HuH-7.5 (cell line): ENCODE results near the gene FAM120B.

Experiments used
- DNase-seq: peaks from one replicate; pipeline ENCODE4 v3.0.0; 2011; ENCODE audit warnings: low spot score

FAM120B gene

GRCh38 chr6:170444056-170444591 is 137.6 kb downstream of the FAM120B start:
- DNase-seq = no peak

GRCh38 chr6:170444811-170445211 is 138.3 kb downstream of the FAM120B start:
- no peak for DNase-seq

DNA sequence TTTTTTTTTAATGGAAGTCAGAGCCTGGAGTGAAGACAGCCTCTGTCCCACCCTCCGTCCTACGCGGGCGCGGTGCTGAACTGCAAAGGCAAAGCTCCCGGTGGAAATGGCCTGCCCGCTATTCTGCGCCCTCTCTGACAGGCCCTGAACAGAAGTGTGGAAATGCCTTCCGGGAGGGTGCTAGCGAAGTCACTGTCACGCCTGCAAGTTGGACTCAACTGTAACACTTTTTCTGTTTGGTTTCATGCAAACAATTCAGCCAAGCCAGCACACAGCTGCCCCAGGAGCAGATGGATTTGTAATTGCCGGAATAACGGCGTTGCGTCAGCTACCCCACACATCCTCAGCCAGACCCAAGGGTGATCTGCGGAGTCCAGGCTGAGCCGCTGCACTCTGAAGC is 138.9 kb downstream of the FAM120B start:
- DNase-seq = no peak

DNA sequence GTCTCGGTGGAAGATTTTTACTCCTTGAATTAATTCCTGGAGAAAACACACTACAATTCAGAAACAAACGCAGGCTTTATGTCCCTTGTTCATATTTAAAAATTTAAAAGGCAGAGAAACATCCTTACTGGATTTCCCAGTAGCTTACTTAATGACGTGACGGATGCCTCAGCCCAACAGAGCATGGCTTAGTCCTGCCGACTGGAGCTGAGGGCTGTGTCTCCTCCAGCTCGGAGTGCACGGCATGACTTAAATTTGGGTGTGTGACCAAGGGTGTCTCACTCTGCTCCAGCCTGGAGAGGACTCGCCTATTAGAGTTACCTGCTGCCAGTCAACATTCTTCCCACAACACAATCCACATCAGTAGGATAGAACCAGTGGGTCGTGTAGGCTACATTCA is 139.4 kb downstream of the FAM120B start:
- no peak for DNase-seq

- no peak for DNase-seq
Measured at GRCh38 chr6:170446841-170447560, 140.4 kb downstream of the FAM120B start.

DNA sequence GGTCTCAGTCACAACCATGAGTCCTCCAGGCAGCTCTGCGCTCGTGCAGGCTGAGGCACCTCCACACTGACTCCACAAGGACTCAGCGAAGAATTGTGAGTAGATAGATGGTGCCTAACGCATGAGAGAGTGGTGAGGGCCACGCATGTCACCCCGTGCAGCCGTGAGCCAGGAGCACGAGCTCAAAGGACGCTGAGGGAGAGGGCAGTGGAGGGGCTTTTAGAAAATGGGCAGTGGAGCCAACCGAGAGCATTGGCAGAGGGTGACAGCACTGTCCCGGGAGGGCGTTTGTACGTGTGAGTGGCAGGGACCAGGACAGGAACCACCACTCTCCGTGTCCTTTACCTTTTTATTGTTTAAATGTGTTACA is 141.0 kb downstream of the FAM120B start:
- DNase-seq = no peak

- no peak for DNase-seq
Measured at GRCh38 chr6:170448317-170448716, 141.8 kb downstream of the FAM120B start.

GRCh38 chr6:170448751-170449630 is 142.4 kb downstream of the FAM120B start:
- no peak for DNase-seq

DNA sequence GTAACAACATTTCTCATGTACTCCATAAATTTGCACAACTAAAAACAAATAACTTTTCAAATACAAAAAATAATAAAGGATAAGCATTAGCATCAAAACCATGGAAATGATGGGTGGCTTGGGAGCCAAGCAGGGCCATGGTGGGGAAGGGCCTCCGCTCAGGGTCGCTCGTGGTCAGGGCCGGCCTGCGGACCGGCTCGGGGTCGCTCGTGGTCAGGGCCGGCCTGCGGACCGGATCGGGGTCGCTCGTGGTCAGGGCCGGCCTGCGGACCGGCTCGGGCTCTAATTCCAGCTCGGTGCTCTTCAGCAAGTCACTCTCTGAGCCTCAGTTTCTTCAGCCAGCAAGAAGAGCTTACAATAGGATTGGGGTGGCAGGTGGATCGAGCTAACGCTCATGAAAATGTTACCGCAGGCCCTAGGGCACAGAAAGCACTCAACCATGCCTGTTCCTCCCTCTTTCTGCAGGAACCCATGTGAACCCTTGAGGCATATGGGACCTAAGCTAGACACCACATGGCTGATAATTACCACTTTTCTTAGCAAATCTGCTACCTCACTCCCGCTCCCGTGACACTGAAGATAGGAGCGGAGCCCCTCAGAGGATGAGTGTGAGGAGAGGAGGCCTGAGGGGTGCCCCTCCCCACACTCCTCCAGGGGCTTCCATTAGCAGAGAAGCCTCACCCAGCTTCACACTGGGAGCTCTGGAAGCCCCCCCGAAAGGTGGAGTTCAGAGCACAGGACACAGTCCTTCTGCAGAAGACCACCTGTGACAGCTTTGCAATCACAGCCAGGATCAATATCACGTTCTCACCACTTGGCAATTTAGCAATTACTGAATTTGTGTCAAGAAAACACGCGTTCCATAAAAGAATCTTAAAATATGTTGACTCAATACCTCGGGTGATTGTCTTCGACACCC is 143.5 kb downstream of the FAM120B start:
- no peak for DNase-seq

- DNase-seq = no peak
Measured at GRCh38 chr6:170450916-170451761, 144.6 kb downstream of the FAM120B start.

- DNase-seq = no peak
Measured at GRCh38 chr6:170451762-170452651, 145.4 kb downstream of the FAM120B start.

DNA sequence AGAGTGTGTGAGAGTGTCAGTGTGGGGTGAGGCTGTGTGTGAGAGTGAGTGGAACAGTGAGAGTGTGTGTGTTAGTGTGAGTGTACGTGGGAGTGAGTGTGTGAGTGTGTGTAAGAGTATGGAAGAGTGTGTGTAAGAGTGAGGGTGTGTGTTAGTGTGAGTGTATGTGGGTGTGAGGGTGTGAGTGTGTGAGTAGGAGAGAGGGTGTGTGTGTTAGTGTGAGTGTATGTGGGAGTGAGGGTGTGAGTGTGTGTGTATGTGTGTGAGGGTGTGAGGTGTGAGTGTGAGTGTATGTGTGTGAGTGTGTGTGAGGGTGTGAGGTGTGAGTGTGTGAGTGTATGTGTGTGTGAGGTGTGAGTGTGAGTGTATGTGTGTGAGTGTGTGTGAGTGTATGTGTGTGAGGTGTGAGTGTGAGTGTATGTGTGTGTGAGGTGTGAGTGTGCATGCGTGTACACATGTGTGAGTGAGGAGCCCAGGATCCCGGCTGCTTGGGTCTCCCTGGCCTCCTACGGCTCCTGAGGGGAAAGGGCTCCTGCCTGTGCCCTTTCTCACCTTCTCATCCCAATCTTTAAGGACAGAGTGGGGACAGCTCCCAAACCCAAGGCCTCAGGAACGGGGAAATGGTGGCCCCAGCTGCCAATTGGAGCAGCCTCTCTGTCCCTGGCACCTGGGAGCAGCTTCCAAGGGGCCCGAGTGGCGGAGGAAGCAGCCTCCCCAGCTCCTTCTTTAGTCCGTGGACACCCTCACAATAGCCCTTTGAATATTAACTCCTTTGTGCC is 146.4 kb downstream of the FAM120B start:
- DNase-seq = no peak

DNA sequence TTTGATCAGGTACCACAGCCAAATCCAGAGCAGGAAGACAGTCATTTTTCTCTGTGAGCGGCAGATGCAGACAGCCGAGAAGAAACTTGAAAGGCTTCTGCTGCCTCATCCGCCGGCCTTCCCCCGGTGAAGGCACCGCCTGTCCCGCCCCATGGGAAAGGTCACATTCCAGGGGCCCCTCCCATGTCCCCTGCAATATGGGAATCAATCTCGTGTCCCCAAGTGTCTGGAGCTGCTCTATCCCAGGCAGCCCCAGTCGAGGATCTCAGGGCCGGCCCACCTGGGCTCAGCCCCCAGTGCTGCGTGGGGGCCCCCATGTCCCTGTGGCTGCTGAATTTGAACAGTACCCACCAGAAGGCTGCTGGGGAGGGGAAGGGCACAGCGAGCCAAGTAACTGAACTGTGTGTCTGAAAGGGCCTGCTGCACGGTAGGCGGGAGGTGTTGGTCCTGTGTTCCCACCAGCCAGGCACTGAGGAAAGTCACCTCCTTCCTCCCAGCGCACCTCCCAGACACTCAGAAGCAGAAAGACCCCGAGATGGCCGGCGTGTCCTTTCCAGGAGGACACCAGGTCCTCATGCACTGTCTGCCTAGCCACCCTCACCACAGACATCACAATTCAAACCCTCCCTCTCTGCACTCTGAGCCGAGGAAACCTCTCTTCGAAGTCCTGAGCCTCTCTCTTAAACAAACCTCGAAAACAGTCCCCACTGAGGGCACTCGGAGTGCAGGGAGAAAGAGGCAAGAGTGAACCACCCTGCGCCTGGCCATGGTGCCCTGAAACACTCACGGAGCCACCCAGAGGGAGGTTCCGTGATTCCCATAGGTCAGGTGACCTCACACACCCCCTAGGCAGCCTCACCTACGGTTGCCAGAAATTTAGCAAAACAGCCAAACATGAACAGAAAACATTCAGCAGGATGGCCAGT is 147.3 kb downstream of the FAM120B start:
- no peak for DNase-seq

DNA sequence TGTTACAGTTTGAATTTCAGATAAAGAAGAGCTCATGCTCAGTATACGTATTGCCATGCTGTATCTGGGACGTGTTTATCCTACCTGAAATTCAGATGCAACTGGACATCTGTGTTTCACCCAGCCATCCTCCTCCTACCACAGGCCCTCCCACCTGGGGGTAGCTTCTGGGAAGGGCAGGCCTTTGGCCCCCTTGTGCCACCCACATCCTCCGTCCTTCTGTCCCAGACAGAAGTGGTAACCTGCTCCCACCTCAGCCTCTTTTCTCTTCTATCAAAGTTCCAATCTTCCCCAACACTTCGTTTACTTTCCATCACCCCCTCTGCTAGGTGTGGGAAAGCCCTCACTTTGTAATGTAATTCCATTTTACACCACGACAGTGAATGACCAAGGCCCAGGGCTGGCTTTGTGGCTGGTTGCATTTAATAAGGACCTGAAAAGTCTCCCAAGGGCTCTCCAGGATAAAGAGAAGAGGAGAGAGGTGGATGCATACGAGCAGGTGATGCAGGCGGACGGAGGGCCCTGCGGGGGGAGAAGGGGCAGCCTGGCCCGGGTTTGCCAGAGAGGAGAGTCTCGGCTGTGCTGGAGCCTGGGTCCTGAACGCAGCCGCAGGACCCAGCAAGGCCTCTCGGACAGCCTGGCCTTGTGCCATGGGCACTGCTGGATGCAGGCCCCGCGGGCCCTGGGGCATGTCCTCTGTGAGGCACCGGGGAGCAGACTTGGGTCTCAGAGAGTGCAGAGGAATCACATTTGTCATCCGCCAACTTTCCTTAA is 148.1 kb downstream of the FAM120B start:
- DNase-seq = no peak

GRCh38 chr6:170455335-170455979 is 148.9 kb downstream of the FAM120B start:
- no peak for DNase-seq

DNA sequence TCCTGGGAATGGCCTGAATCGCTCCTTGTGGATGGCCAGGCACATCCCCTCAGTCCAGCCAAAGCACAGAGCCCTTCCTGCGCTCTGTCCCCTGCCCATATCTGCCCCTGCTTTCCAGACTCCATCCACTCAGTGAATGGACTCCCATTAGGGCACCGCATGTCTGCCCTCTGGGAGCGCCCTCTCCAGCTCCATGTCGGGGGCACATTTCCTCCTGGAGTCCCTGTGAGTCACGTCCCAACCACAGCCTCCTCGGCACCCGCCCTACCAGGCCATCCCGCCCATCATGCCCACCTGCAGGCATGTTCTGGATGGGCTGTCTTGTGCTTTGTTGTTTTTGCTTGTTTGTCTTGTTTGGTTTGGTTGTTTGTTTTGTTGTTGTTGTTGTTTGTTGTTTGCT is 149.8 kb downstream of the FAM120B start:
- DNase-seq = no peak
